Heart right ventricle (tissue), 16 donors: ENCODE results near the gene DUS4L. TPM values are rescaled to one million over a fixed set of nuclear protein-coding genes. Genes with fewer than 3 reads are reported as not detected.

Experiments used
- ATAC-seq, 8 donors: fragments of 200-7000 bp; cut with Tn5 transposase; one replicate each; pipeline ENCODE4 v1.9.1; 2020; ENCODE audit warnings: mild to moderate bottlenecking in 8 of 8, moderate library complexity in 8 of 8, moderate number of reproducible peaks in 1 of 8
- DNase-seq, 2 donors: peaks; one replicate each; pipeline ENCODE4 v3.0.0-alpha.2; 2020
- H3K27ac ChIP-seq, 10 donors: fragments of 200-600 bp; sonication (generic) in 2 of 10; one replicate each; pipeline versions ENCODE4 v1.5.0 to v1.8.0; 2020 to 2022; ENCODE audit warnings: mild to moderate bottlenecking in 3 of 10
- H3K27me3 ChIP-seq, 7 donors: fragments of 200-600 bp; one replicate each; pipeline ENCODE4 v1.8.0; 2021 to 2022; ENCODE audit warnings: mild to moderate bottlenecking in 2 of 7
- H3K36me3 ChIP-seq, 9 donors: fragments of 200-600 bp; sonication (generic) in 1 of 9; one replicate each; pipeline versions ENCODE4 v1.5.0 to v1.8.0; 2020 to 2022; ENCODE audit warnings: mild to moderate bottlenecking in 2 of 9
- H3K4me1 ChIP-seq, 9 donors: fragments of 200-600 bp; sonication (generic) in 1 of 9; one replicate each; pipeline versions ENCODE4 v1.5.0 to v1.8.0; 2020 to 2022; ENCODE audit warnings: mild to moderate bottlenecking in 4 of 9
- H3K4me3 ChIP-seq, 10 donors: fragments of 200-600 bp; sonication (generic) in 2 of 10; one replicate each; pipeline versions ENCODE4 v1.5.0 to v1.8.0; 2020 to 2022; ENCODE audit warnings: mild to moderate bottlenecking in 7 of 10, moderate library complexity in 2 of 10
- H3K9me3 ChIP-seq, 11 donors: fragments of 200-600 bp in 10 of 11; sonication (generic) in 2 of 11; one replicate each; pipeline versions ENCODE4 v1.5.0 to v1.8.0; 2013 to 2022; ENCODE audit warnings: mild to moderate bottlenecking in 2 of 11, control low read depth in 1 of 11, moderate library complexity in 1 of 11
- CTCF ChIP-seq, 9 donors: fragments of 200-600 bp; sonication (generic) in 2 of 9; IDR thresholded peaks; one replicate each; pipeline versions ENCODE4 v1.5.0 to v1.8.0; 2021 to 2022; ENCODE audit warnings: antibody characterized with exemption in 9 of 9, mild to moderate bottlenecking in 5 of 9, moderate library complexity in 1 of 9
- WGBS, 2 donors: extraction: QIAGEN DNeasy Blood & Tissue Kit; methylation state at CpG; one replicate each; pipeline ENCODE4 v1.1.7; 2013; ENCODE audit warnings: inconsistent platforms in 1 of 2; 5-methylcytosine and 5-hydroxymethylcytosine counted together
- intact Hi-C, 10 donors: fragments of 100-400 bp; cut with DNase I; formaldehyde crosslinking; loops; one replicate each; pipeline versions ENCODE4 v1.11.1 to v1.14.2; 2022
- polyA plus RNA-seq, 2 donors: library from polyadenylated mRNA; stranded (reverse); fragments of 200-250 nt; gene quantifications; one replicate each; pipeline ENCODE4 v1.2.3, GENCODE V29; 2013
- total RNA-seq, 10 donors: library from RNA; stranded (reverse); fragmentation: NEBNext Ultra II Directional in 3 of 10; extraction: Animal tissue kit (Norgen Biotek cat#: 25700) in 3 of 10; gene quantifications; one replicate each; pipeline versions ENCODE4 v1.2.1 to v1.2.4, GENCODE V29; 2021 to 2023
- donor health status: Arrhythmogenic right ventricular cardiomyopathy.
- donor health status: ischemic (EF 13 %, LVEDD 7.1; RV severe dilation, severe dysfunction).
- donor health status: healthy with polysubstance abuse.
- donor health status: DM: no; HTN: yes; CAD: no.
- donor health status: DM: no; HTN: no; CAD: no.
- donor health status: ischemic (EF 25% LVEDD 6.9; RV normal size, moderate dysfunction).
- donor health status: ischemic (EF 25% LVEDD 5.7; RV mildly dilated, moderate dysfunction).
- donor health status: healthy.
- donor health status: DM: yes; HTN: yes; CAD: no.
- donor health status: Ischemic cardiomyopathy.
- donor health status: ischemic (EF 35%, LVEDD 5.7; RV mildly dilated, moderate dysfunction).
- donor health status: nonischemic (EF 11% LVEDD 7.7; RV severe dilation, severe dysfunction).
- donor health status: DM: yes; HTN: yes; CAD: no.
- donor health status: PGD.
- donor health status: ischemic (EF 29% LVEDD 5.4; RV normal size, mild dysfunction).
- donor health status: nonischemic (EF 23%, LVEDD 6.1; RV moderate dilation, normal function).

DUS4L gene
- total and polyA plus RNA-seq, 12 donors, result 3.0 to 10.6 (median 8.9) TPM

- Histone ChIP-seq H3K9me3 (no peaks in the 10 kb centered on the region), H3K27me3 (no peaks in the 10 kb centered on the region), H3K4me3 (peak overlapping the region in 1 of 10 donors; percentile 6), H3K36me3 (peaks cover 0 to 24% (median 10%) of the 10 kb centered on the region in 9 donors), H3K4me1 (peaks cover 0 to 57% (median 49%) of the 10 kb centered on the region in 9 donors), H3K27ac (peak overlapping the region in 1 of 10 donors; percentile 56)
- intact Hi-C loops, result loop anchor here in 2 of 10 donors (5.0 kb wide), 2 partner anchors 51 to 89 kb away; partner anchors contain the start of gene GPR22 (in 1 of the 2)
- no peak for TF ChIP-seq CTCF (IDR thresholded peaks at IDR 0.05)
- WGBS, 2 donors, result 80 to 81% methylated on average over 6 of the region's 6 CpGs
- ATAC-seq, result no peak
- DNase-seq, result no peak
Measured at GRCh38 chr7:107560898-107561516, 2.8 kb upstream of the DUS4L start.

- ATAC-seq, result peak; percentile 59 to 87 (median 73)
- peak overlapping the region; percentile 68 to 99 (median 87) for H3K4me3 ChIP-seq
- no peak for DNase-seq
- H3K27ac ChIP-seq, result peak overlapping the region; percentile 88 to 98 (median 94)
- no peaks in the 10 kb centered on the region for H3K27me3 ChIP-seq
- no peak for TF ChIP-seq CTCF (IDR thresholded peaks at IDR 0.05)
- peaks cover 0 to 57% (median 49%) of the 10 kb centered on the region in 9 donors for H3K4me1 ChIP-seq
- WGBS, 2 donors, result 2 to 3% methylated on average over 21 of the region's 21 CpGs
- no peaks in the 10 kb centered on the region for H3K9me3 ChIP-seq
- H3K36me3 ChIP-seq, result peaks cover 0 to 7% (median 0%) of the 10 kb centered on the region in 9 donors
- intact Hi-C loops, result loop anchor here in 2 of 10 donors (5.0 kb wide), 2 partner anchors 49 to 91 kb away; partner anchors contain the start of gene GPR22 (in 1 of the 2)
Measured at GRCh38 chr7:107563081-107563774, 543 bp upstream of the DUS4L start.

- DNase-seq (no peak), ATAC-seq (no peak)
- intact Hi-C loops, result loop anchor here in 4 of 10 donors (2.0 to 5.0 kb wide), 4 partner anchors 14 to 158 kb away; partner anchors contain the start of gene GPR22 (in 1 of the 4)
- peak overlapping the region; percentile 68 to 99 (median 87) for H3K4me3 ChIP-seq
- WGBS, 2 donors, result 47 to 48% methylated on average over 9 of the region's 9 CpGs
- peak overlapping the region in 9 of 10 donors; percentile 91 to 98 (median 95) for H3K27ac ChIP-seq
- TF ChIP-seq CTCF (IDR thresholded peaks at IDR 0.05), result no peak
- peaks cover 0 to 49% (median 42%) of the 10 kb centered on the region in 9 donors for H3K4me1 ChIP-seq
- no peaks in the 10 kb centered on the region for H3K9me3 ChIP-seq
- H3K27me3 ChIP-seq, result no peaks in the 10 kb centered on the region
- H3K36me3 ChIP-seq, result peaks cover 0 to 9% (median 0%) of the 10 kb centered on the region in 9 donors
Measured at GRCh38 chr7:107564553-107565298, 955 bp downstream of the DUS4L start.

GRCh38 chr7:107570298-107570697, 6.5 kb downstream of the DUS4L start:
- intact Hi-C loops, result loop anchor here in 1 of 10 donors (10.0 kb wide), 1 partner anchor 105 kb away; no protein-coding TSS in a partner anchor
- peaks cover 0 to 60% (median 4%) of the 10 kb centered on the region in 9 donors for H3K36me3 ChIP-seq
- H3K9me3 ChIP-seq, result no peaks in the 10 kb centered on the region
- H3K27me3 ChIP-seq, result no peaks in the 10 kb centered on the region
- no peak overlapping the region for H3K4me3 ChIP-seq
- no peak for ATAC-seq
- TF ChIP-seq CTCF (IDR thresholded peaks at IDR 0.05), result no peak
- peaks cover 0 to 4% (median 0%) of the 10 kb centered on the region in 9 donors for H3K4me1 ChIP-seq
- DNase-seq, result no peak
- H3K27ac ChIP-seq, result no peak overlapping the region
- 98 to 99% methylated on average over 2 of the region's 2 CpGs for WGBS, 2 donors
